K562 (cell line): ENCODE data around the gene PACS2. TPM values are rescaled to one million over a fixed set of nuclear protein-coding genes. Genes with fewer than 3 reads are reported as not detected.

Source experiments
- ATAC-seq: fragments of 200-7000 bp; cut with Tn5 transposase; 3 replicates; pipeline ENCODE4 v1.9.1; 2020; ENCODE audit warnings: moderate library complexity
- BruUV-seq: library from RNA; stranded (reverse); fragments of 400-500 nt; replicated peaks from 2 replicates; lab custom pipeline; 2021; lab: Mats Ljungman, UMichigan
- CTCF ChIA-PET: fragments of 300-600 bp; formaldehyde crosslinking; extraction: SDS; loops from one replicate; lab custom pipeline; 2021; ENCODE audit warnings: low intra/inter-chr PET ratio; lab: Yijun Ruan, JAX
- POLR2A ChIA-PET: fragments of 300-600, 350-650 bp; sonication (Branson Sonifier 250); formaldehyde crosslinking; extraction: SDS; loops from one replicate; lab custom pipeline; 2021; ENCODE audit warnings: antibody characterized with exemption, inconsistent platforms; lab: Yijun Ruan, JAX
- DNase-seq, 4 experiments: peaks; one replicate each; pipeline versions ENCODE4 v3.0.0 to v3.0.0-alpha.2; 2011 to 2018; ENCODE audit warnings: low spot score in 3 of 4, mixed read lengths in 3 of 4; ENCODE audit errors: extremely low read depth in 1 of 4
- FAIRE-seq: peaks from 2 replicates; lab custom pipeline; 2011; peaks lifted over from hg19 to GRCh38; lab: Jason Lieb, UNC
- H2AFZ ChIP-seq: 2 replicates; pipeline ENCODE4 v1.6.0; 2011; ENCODE audit warnings: low read depth, low read length, control low read depth, inconsistent platforms
- H3K27ac ChIP-seq: fragments of 200-600 bp; 3 replicates; pipeline ENCODE4 v1.8.0; 2011; ENCODE audit warnings: low read depth, mild to moderate bottlenecking, control low read depth, inconsistent platforms, low read length, moderate library complexity, mixed read lengths; ENCODE audit errors: extremely low read depth
- H3K27me3 ChIP-seq, 2 experiments: fragments of 300-600 bp in 1 of 2; 2 replicates in 1 of 2; 3 replicates in 1 of 2; pipeline versions ENCODE4 v1.6.0 to v1.8.0; 2011; ENCODE audit warnings: inconsistent platforms in 2 of 2, low read length in 2 of 2, mild to moderate bottlenecking in 1 of 2, mixed read lengths in 1 of 2, moderate library complexity in 1 of 2; ENCODE audit not compliant: control insufficient read depth in 2 of 2, insufficient read depth in 2 of 2
- H3K36me3 ChIP-seq: fragments of 300-600 bp; 3 replicates; pipeline ENCODE4 v1.8.0; 2011; ENCODE audit warnings: mild to moderate bottlenecking, low read length, inconsistent platforms; ENCODE audit not compliant: control insufficient read depth, insufficient read depth
- H3K4me1 ChIP-seq, 2 experiments: fragments of 200-600 bp in 1 of 2; replicated peaks in 1 of 2; 2 replicates in 1 of 2; 3 replicates in 1 of 2; pipeline versions ENCODE4 v1.5.1 to v1.8.0; 2011; ENCODE audit warnings: inconsistent platforms in 2 of 2, low read length in 2 of 2, mild to moderate bottlenecking in 1 of 2, mixed read lengths in 1 of 2, moderate library complexity in 1 of 2; ENCODE audit not compliant: control insufficient read depth in 2 of 2, insufficient read depth in 2 of 2
- H3K4me2 ChIP-seq: 2 replicates; pipeline ENCODE4 v1.6.1; 2011; ENCODE audit warnings: low read length, control low read depth, inconsistent platforms, mixed read lengths; ENCODE audit not compliant: insufficient read depth
- H3K4me3 ChIP-seq: fragments of 200-600 bp; sonication (generic), shearing (Covaris generic); 2 replicates; pipeline ENCODE4 v1.5.1; 2016; ENCODE audit warnings: control low read depth, inconsistent platforms
- H3K79me2 ChIP-seq: fragments of 200-600 bp; 3 replicates; pipeline ENCODE4 v1.8.0; 2011; ENCODE audit warnings: low read length, inconsistent platforms; ENCODE audit not compliant: control insufficient read depth, insufficient read depth
- H3K9ac ChIP-seq, 2 experiments: 2 replicates each; pipeline versions ENCODE4 v1.6.0 to v1.6.1; 2011; ENCODE audit warnings: low read depth in 2 of 2, low read length in 2 of 2, control low read depth in 1 of 2, inconsistent platforms in 1 of 2, mild to moderate bottlenecking in 1 of 2, mixed read lengths in 1 of 2; ENCODE audit not compliant: insufficient read depth in 1 of 2
- H3K9me1 ChIP-seq: one replicate; pipeline ENCODE4 v1.6.0; 2011; ENCODE audit warnings: inconsistent platforms, mild to moderate bottlenecking, low read length, moderate library complexity; ENCODE audit not compliant: control insufficient read depth, insufficient read depth
- H3K9me3 ChIP-seq: replicated peaks from 2 replicates; pipeline ENCODE4 v1.5.1; 2011; ENCODE audit warnings: low read depth, low read length, inconsistent platforms; ENCODE audit not compliant: control insufficient read depth, insufficient read depth
- H4K20me1 ChIP-seq: replicated peaks from 2 replicates; pipeline ENCODE4 v1.6.1; 2011; ENCODE audit warnings: low read length, inconsistent platforms, mixed read lengths; ENCODE audit not compliant: control insufficient read depth, insufficient read depth
- FIP1L1 ChIP-seq: fragments of 200-400 bp; formaldehyde crosslinking; IDR thresholded peaks from 2 replicates; pipeline ENCODE4 v1.6.1; 2018; ENCODE audit warnings: mild to moderate bottlenecking, low read depth, low read length; ENCODE audit not compliant: poor library complexity, severe bottlenecking
- WGBS: fragments of 100-300 bp; shearing (Covaris generic); methylation state at CpG from one replicate; pipeline ENCODE4 v1.1.6; 2016; ENCODE audit warnings: low coverage, mixed read lengths; ENCODE audit not compliant: insufficient coverage; ENCODE audit errors: missing lambda C conversion rate; 5-methylcytosine and 5-hydroxymethylcytosine counted together
- in situ Hi-C: fragments of 300-500 bp; cut with MboI; formaldehyde crosslinking; loops from 4 replicates; pipeline ENCODE4 v1.15.0; 2018; ENCODE audit warnings: inconsistent platforms, mixed read lengths
- intact Hi-C: fragments of 100-400 bp; cut with micrococcal nuclease; formaldehyde crosslinking; loops from 2 replicates; pipeline ENCODE4 v1.14.2; 2022
- polyA plus RNA-seq, 8 experiments: library from polyadenylated mRNA; depleted of rRNA in 4 of 8; stranded (reverse) in 5 of 8; unstranded in 3 of 8; fragments of >200 nt; fragmentation: Nextera tagmentation in 2 of 8; fragmentation: Illumina TruSeq in 1 of 8; extraction: Ambion mirVana in 2 of 8; extraction: Trizol in 1 of 8; gene quantifications; 2 replicates each; pipeline versions ENCODE4 v1.2.1 to v1.2.3, GENCODE V29; 2011 to 2014; ENCODE audit warnings: inconsistent platforms in 1 of 8, missing spikeins in 1 of 8
- total RNA-seq, 7 experiments: library from RNA; depleted of rRNA in 6 of 7; stranded (reverse); fragments of >200 nt in 6 of 7; fragmentation: Illumina TruSeq in 2 of 7; extraction: Trizol in 2 of 7; gene quantifications; 2 replicates each; pipeline versions ENCODE4 v1.2.1 to v1.2.3, GENCODE V29; 2011 to 2021; ENCODE audit warnings: low replicate concordance in 1 of 7
- TF ChIP-seq, protein P1 (sequence below): fragments of 450-650 bp; formaldehyde crosslinking; IDR thresholded peaks from 2 replicates; pipeline ENCODE4 v1.4.0; 2020; ENCODE audit warnings: mild to moderate bottlenecking, moderate library complexity
- TF ChIP-seq, protein P2 (sequence below), 3 experiments: fragments of 200-800 bp in 1 of 3; sonication (Bioruptor generic) in 1 of 3; sonication (generic) in 1 of 3; formaldehyde crosslinking in 1 of 3; IDR thresholded peaks; 2 replicates each; pipeline versions ENCODE4 v1.6.1 to v1.8.0; 2016 to 2022; ENCODE audit warnings: mild to moderate bottlenecking in 2 of 3, missing compliant biosample characterization in 2 of 3, missing genetic modification characterization in 2 of 3, missing genetic modification reagents in 1 of 3

PACS2 gene
- total and polyA plus RNA-seq, 9 of the 15 experiments (the other 6 are each of a cell fraction or from before 2014, with no cell fraction given), result 0.11 to 20.8 (median 9.9) TPM

DNA sequence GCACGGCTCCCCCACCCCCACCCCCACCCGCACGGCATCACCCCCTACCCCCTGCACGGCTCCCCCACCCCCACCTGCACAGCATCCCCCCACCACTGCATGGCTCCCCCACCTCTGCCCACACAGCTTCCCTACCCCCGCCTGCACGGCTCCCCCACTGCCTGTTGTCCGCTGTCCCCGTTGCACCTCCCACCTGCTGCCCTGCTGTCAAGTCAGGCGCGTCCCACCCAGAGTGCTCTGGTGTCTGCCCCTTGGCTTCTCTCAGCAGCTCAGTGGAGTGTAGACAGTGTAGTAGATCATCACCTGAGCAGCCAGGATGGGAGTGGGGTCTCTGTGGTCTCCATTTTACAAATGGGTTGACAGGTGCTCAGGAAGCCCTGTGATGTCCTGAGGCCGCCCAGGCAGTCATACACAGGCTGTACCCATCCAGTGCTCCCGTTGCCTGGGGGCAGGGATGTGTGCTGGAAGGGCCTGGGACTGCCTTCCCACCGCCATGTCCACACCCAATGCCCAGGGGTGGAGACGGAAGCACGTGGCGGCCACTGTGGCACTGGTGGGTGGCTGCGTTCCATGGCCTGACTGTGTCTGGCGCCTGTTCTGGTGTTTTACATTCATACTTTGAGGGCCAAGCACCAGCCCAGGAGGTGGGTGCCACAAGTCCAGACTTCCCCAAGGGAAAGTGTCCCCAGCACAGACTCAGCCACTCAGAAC, 32.5 kb downstream of the PACS2 start:
- Histone ChIP-seq H3K9me1 (no peaks in the 10 kb centered on the region), H3K27me3 (no peaks in the 10 kb centered on the region), H3K36me3 (no peaks in the 10 kb centered on the region), H3K27ac (no peak overlapping the region), H3K4me1 (peaks cover 9 to 47% of the 10 kb centered on the region in 2 experiments; a peak in 4 of 5 replicates), H3K9me3 (no peaks in the 10 kb centered on the region), H3K9ac (no peak overlapping the region), H2AFZ (no peak overlapping the region), H3K4me2 (no peak overlapping the region), H3K4me3 (no peak overlapping the region), H4K20me1 (0 out of 2 replicates have a peak, but pooled peaks cover 3% of the 10 kb centered on the region), H3K79me2 (no peaks in the 10 kb centered on the region; the same call in 2 of the 3 replicates)
- FAIRE-seq (no peak), DNase-seq (peak in 2 of 4 experiments; percentile 35 to 37), ATAC-seq (no peak)
- intact Hi-C loops, result no loop called here
- no TSS peak for BruUV-seq
- ChIA-PET POLR2A (no interaction called here), CTCF (no interaction called here)
- TF ChIP-seq, protein P1, sequence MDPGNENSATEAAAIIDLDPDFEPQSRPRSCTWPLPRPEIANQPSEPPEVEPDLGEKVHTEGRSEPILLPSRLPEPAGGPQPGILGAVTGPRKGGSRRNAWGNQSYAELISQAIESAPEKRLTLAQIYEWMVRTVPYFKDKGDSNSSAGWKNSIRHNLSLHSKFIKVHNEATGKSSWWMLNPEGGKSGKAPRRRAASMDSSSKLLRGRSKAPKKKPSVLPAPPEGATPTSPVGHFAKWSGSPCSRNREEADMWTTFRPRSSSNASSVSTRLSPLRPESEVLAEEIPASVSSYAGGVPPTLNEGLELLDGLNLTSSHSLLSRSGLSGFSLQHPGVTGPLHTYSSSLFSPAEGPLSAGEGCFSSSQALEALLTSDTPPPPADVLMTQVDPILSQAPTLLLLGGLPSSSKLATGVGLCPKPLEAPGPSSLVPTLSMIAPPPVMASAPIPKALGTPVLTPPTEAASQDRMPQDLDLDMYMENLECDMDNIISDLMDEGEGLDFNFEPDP (CRISPR knock-in tag), result no peak
- TF ChIP-seq FIP1L1, result no peak
- TF ChIP-seq, protein P2, sequence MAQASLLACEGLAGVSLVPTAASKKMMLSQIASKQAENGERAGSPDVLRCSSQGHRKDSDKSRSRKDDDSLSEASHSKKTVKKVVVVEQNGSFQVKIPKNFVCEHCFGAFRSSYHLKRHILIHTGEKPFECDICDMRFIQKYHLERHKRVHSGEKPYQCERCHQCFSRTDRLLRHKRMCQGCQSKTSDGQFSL (CRISPR knock-in tag; IDR thresholded peaks at IDR 0.05), result peak; percentile 39; the same call in 1 of the 2 replicates
- TF ChIP-seq, protein P2 (tag; IDR thresholded peaks at IDR 0.05), result no peak
- in situ Hi-C loops, result loop anchor here (10.0 kb wide), 1 partner anchor 82 kb away; no protein-coding TSS in a partner anchor
- 67% methylated on average over 7 of the region's 18 CpGs for WGBS
